HEK293 (cell line): ENCODE data around the gene MYH11.

ENCODE experiments used
- CTCF ChIP-seq: fragments of 450-650 bp; formaldehyde crosslinking; IDR thresholded peaks from 2 replicates; pipeline ENCODE4 v1.5.1; 2016; ENCODE audit warnings: missing biosample characterization, missing genetic modification characterization
- MEIS1 ChIP-seq: sonication (generic); formaldehyde crosslinking; IDR thresholded peaks from 2 replicates; pipeline ENCODE4 v1.8.1; 2022; ENCODE audit warnings: missing genetic modification reagents, mild to moderate bottlenecking, borderline replicate concordance
- SETDB1 ChIP-seq: IDR thresholded peaks from one replicate; pipeline ENCODE4 v1.6.1; 2017; ENCODE audit warnings: mild to moderate bottlenecking, low read length, moderate library complexity, mixed read lengths; ENCODE audit not compliant: insufficient read length
- ZBTB1 ChIP-seq: fragments of 450-650 bp; formaldehyde crosslinking; IDR thresholded peaks from 2 replicates; pipeline ENCODE4 v1.5.1; 2016; ENCODE audit warnings: missing biosample characterization, missing genetic modification characterization
- ZBTB49 ChIP-seq: fragments of 450-650 bp; formaldehyde crosslinking; IDR thresholded peaks from 2 replicates; pipeline ENCODE4 v1.5.1; 2016; ENCODE audit warnings: missing biosample characterization, missing genetic modification characterization, low read depth
- ZNF350 ChIP-seq: fragments of 450-650 bp; formaldehyde crosslinking; IDR thresholded peaks from 2 replicates; pipeline ENCODE4 v1.5.0; 2017; ENCODE audit warnings: missing biosample characterization, mild to moderate bottlenecking, missing genetic modification characterization
- ZNF660 ChIP-seq: fragments of 450-650 bp; IDR thresholded peaks from 2 replicates; pipeline ENCODE4 v1.5.1; 2018; ENCODE audit warnings: missing biosample characterization, mild to moderate bottlenecking, missing genetic modification characterization
- TF ChIP-seq, protein P1 (sequence below): fragments of 450-650 bp; IDR thresholded peaks from 2 replicates; pipeline ENCODE4 v1.5.1; 2018; ENCODE audit warnings: missing biosample characterization, missing genetic modification characterization
- TF ChIP-seq, protein P2 (sequence below): fragments of 450-650 bp; formaldehyde crosslinking; IDR thresholded peaks from 2 replicates; pipeline ENCODE4 v1.5.1; 2017; ENCODE audit warnings: missing biosample characterization, missing genetic modification characterization

GRCh38 chr16:15686287-15686686 lies 170.5 kb downstream of the MYH11 start:
- TF ChIP-seq ZBTB1 (tag by site-specific recombination) (no peak), ZNF660 (no peak), SETDB1 (no peak), ZBTB49 (tag by site-specific recombination) (no peak), CTCF (tag by site-specific recombination) (no peak), MEIS1 (CRISPR knock-in tag) (no peak), ZNF350 (tag by site-specific recombination) (no peak)
- TF ChIP-seq, protein P1, sequence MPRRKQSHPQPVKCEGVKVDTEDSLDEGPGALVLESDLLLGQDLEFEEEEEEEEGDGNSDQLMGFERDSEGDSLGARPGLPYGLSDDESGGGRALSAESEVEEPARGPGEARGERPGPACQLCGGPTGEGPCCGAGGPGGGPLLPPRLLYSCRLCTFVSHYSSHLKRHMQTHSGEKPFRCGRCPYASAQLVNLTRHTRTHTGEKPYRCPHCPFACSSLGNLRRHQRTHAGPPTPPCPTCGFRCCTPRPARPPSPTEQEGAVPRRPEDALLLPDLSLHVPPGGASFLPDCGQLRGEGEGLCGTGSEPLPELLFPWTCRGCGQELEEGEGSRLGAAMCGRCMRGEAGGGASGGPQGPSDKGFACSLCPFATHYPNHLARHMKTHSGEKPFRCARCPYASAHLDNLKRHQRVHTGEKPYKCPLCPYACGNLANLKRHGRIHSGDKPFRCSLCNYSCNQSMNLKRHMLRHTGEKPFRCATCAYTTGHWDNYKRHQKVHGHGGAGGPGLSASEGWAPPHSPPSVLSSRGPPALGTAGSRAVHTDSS (tag by site-specific recombination): no peak
- TF ChIP-seq, protein P2, sequence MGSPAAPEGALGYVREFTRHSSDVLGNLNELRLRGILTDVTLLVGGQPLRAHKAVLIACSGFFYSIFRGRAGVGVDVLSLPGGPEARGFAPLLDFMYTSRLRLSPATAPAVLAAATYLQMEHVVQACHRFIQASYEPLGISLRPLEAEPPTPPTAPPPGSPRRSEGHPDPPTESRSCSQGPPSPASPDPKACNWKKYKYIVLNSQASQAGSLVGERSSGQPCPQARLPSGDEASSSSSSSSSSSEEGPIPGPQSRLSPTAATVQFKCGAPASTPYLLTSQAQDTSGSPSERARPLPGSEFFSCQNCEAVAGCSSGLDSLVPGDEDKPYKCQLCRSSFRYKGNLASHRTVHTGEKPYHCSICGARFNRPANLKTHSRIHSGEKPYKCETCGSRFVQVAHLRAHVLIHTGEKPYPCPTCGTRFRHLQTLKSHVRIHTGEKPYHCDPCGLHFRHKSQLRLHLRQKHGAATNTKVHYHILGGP: no peak
